GM12878 (cell line): ENCODE data around the gene SCYL1. TPM values are rescaled to one million over a fixed set of nuclear protein-coding genes. Genes with fewer than 3 reads are reported as not detected.

Experiments
- ATF7 ChIP-seq: fragments of 450-650 bp; IDR thresholded peaks from 2 replicates; pipeline ENCODE4 v1.6.1; 2016; ENCODE audit warnings: low read depth, mild to moderate bottlenecking
- CBFB ChIP-seq: IDR thresholded peaks from 2 replicates; pipeline ENCODE4 v1.6.1; 2016; ENCODE audit warnings: antibody characterized with exemption, low read depth
- CEBPB ChIP-seq, 2 experiments: fragments of 150-350 bp in 1 of 2; IDR thresholded peaks; 2 replicates each; pipeline ENCODE4 v1.6.1; 2012 to 2014; ENCODE audit warnings: low read depth in 2 of 2, low read length in 2 of 2, borderline replicate concordance in 1 of 2, inconsistent platforms in 1 of 2
- CHD4 ChIP-seq: fragments of 200-600 bp; sonication (generic); IDR thresholded peaks from 2 replicates; pipeline ENCODE4 v1.6.1; 2016; ENCODE audit warnings: mild to moderate bottlenecking
- EGR1 ChIP-seq, 2 experiments: IDR thresholded peaks; 1 replicate in 1 of 2; 2 replicates in 1 of 2; pipeline ENCODE4 v1.6.1; 2011 to 2012; ENCODE audit warnings: low read depth in 2 of 2, low read length in 2 of 2, borderline replicate concordance in 1 of 2, mild to moderate bottlenecking in 1 of 2, moderate library complexity in 1 of 2
- ESRRA ChIP-seq: IDR thresholded peaks from 2 replicates; pipeline ENCODE4 v1.6.1; 2012; ENCODE audit warnings: mild to moderate bottlenecking, low read length, improper control_type of control experiment
- ETV6 ChIP-seq, 2 experiments: fragments of 450-650 bp in 1 of 2; IDR thresholded peaks in 1 of 2; conservative IDR thresholded peaks in 1 of 2; 2 replicates each; pipeline ENCODE4 v1.6.1; 2014; ENCODE audit warnings: antibody characterized with exemption in 1 of 2, borderline replicate concordance in 1 of 2, low read depth in 1 of 2, mild to moderate bottlenecking in 1 of 2, moderate library complexity in 1 of 2
- JUND ChIP-seq: IDR thresholded peaks from 2 replicates; pipeline ENCODE4 v1.6.1; 2012; ENCODE audit warnings: low read depth, mild to moderate bottlenecking, low read length, improper control_type of control experiment, moderate library complexity
- MEF2A ChIP-seq: IDR thresholded peaks from 2 replicates; pipeline ENCODE4 v1.6.1; 2011; ENCODE audit warnings: low read depth, mild to moderate bottlenecking, low read length, moderate library complexity; ENCODE audit not compliant: insufficient read depth
- MXI1 ChIP-seq: fragments of 150-350 bp; IDR thresholded peaks from 2 replicates; pipeline ENCODE4 v1.6.1; 2011; ENCODE audit warnings: low read depth, mild to moderate bottlenecking, inconsistent platforms, low read length, improper control_type of control experiment
- MYB ChIP-seq: fragments of 150-350 bp; IDR thresholded peaks from 2 replicates; pipeline ENCODE4 v1.6.1; 2014; ENCODE audit warnings: mild to moderate bottlenecking, low read depth, low read length, borderline replicate concordance
- RBBP5 ChIP-seq: fragments of 200-600 bp; sonication (generic); conservative IDR thresholded peaks from 2 replicates; pipeline ENCODE4 v1.6.1; 2016
- SMAD1 ChIP-seq: fragments of 450-650 bp; IDR thresholded peaks from 2 replicates; pipeline ENCODE4 v1.6.1; 2018; ENCODE audit warnings: mild to moderate bottlenecking, low read depth; ENCODE audit not compliant: partially characterized antibody
- SMAD5 ChIP-seq: IDR thresholded peaks from 2 replicates; pipeline ENCODE4 v1.6.1; 2016; ENCODE audit warnings: antibody characterized with exemption, low read depth
- SPI1 ChIP-seq: IDR thresholded peaks from 2 replicates; pipeline ENCODE4 v1.6.1; 2011; ENCODE audit warnings: low read depth, mild to moderate bottlenecking, low read length, moderate library complexity, borderline replicate concordance; ENCODE audit not compliant: insufficient read depth
- TARDBP ChIP-seq: IDR thresholded peaks from 2 replicates; pipeline ENCODE4 v1.6.1; 2016; ENCODE audit warnings: borderline replicate concordance
- TCF3 ChIP-seq: IDR thresholded peaks from 2 replicates; pipeline ENCODE4 v1.6.1; 2012; ENCODE audit warnings: low read depth, mild to moderate bottlenecking, low read length, borderline replicate concordance; ENCODE audit not compliant: insufficient read depth
- polyA plus RNA-seq, 11 experiments: library from polyadenylated mRNA; depleted of rRNA in 4 of 11; unstranded in 6 of 11; stranded (reverse) in 5 of 11; fragments of >200 nt; fragmentation: Nextera tagmentation in 4 of 11; fragmentation: Illumina TruSeq in 1 of 11; extraction: Ambion mirVana in 4 of 11; extraction: Trizol in 1 of 11; gene quantifications; 1 replicate in 1 of 11; 2 replicates in 10 of 11; pipeline versions ENCODE4 v1.2.1 to v1.2.3, GENCODE V29; 2011 to 2016; ENCODE audit warnings: inconsistent platforms in 2 of 11, missing spikeins in 2 of 11, low read depth in 1 of 11
- total RNA-seq, 4 experiments: library from RNA; depleted of rRNA in 3 of 4; stranded (reverse); fragments of >200 nt in 3 of 4; fragmentation: Illumina TruSeq in 1 of 4; extraction: Trizol in 1 of 4; gene quantifications; 2 replicates each; pipeline versions ENCODE4 v1.2.1 to v1.2.3, GENCODE V29; 2013 to 2021
- TF ChIP-seq, protein P1 (sequence below): fragments of 450-650 bp; IDR thresholded peaks from 2 replicates; pipeline ENCODE4 v1.6.1; 2017; ENCODE audit warnings: mild to moderate bottlenecking
- TF ChIP-seq, protein P2 (sequence below): IDR thresholded peaks from 2 replicates; pipeline ENCODE4 v1.6.1; 2011; ENCODE audit warnings: low read depth, low read length, improper control_type of control experiment, borderline replicate concordance
- TF ChIP-seq, protein P3 (sequence below): fragments of 450-650 bp; IDR thresholded peaks from 2 replicates; pipeline ENCODE4 v1.6.1; 2017; ENCODE audit warnings: mild to moderate bottlenecking, low read depth, inconsistent platforms; ENCODE audit not compliant: poor library complexity, severe bottlenecking
- TF ChIP-seq, protein P4 (sequence below): IDR thresholded peaks from 2 replicates; pipeline ENCODE4 v1.6.1; 2012; ENCODE audit warnings: mild to moderate bottlenecking, low read depth, low read length

The SCYL1 gene
- total and polyA plus RNA-seq, 10 of the 15 experiments (the other 5 are each of a cell fraction or from before 2014, with no cell fraction given), result 0.80 to 82.7 (median 51.2) TPM

DNA sequence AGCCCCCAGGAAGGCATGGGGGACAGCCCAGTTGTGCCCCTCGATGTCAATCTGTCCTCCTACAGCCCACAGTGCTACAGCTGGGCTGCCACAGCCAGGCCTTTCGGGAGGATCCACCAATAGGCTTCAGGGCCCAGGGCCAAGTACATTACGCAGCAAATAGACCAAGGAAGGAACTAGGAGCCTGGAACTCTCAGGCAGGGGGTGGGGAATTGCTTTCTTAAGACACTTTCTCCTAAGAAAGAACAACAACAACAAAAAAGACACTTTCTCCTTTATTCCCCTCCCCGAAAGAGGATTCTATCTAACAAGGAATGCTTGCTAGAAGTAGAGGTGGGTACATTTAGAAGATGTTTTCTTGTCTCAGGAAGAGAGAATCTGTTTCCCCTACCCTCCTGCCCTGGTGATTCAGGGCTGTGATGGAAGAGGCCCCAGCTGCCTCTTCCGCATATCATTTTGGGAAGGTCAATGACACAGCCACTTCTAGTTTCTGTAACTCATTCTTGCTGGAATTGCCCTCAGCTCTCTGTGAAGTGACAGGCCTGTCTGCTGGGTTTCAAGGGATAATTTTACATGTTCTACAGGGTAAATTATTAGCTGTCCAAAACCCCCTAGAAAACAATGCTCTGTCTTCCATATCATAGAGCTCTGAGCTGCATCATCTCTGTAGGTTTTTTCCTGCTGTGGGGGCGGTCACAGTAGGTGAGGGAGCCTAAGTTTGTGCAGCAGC lies 32.1 kb upstream of the SCYL1 start (continued):
- TF ChIP-seq, protein P1, sequence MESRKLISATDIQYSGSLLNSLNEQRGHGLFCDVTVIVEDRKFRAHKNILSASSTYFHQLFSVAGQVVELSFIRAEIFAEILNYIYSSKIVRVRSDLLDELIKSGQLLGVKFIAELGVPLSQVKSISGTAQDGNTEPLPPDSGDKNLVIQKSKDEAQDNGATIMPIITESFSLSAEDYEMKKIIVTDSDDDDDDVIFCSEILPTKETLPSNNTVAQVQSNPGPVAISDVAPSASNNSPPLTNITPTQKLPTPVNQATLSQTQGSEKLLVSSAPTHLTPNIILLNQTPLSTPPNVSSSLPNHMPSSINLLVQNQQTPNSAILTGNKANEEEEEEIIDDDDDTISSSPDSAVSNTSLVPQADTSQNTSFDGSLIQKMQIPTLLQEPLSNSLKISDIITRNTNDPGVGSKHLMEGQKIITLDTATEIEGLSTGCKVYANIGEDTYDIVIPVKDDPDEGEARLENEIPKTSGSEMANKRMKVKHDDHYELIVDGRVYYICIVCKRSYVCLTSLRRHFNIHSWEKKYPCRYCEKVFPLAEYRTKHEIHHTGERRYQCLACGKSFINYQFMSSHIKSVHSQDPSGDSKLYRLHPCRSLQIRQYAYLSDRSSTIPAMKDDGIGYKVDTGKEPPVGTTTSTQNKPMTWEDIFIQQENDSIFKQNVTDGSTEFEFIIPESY, result no peak
- TF ChIP-seq ETV6 (conservative IDR thresholded peaks at IDR 0.05 in 1 of 2, IDR thresholded peaks at IDR 0.05 in 1 of 2; ENCODE audit: borderline replicate concordance in 1 of 2, low read depth in 1 of 2) (peak in 1 of 2 experiments; percentile 78; a peak in 2 of 4 replicates), CEBPB (IDR thresholded peaks at IDR 0.05; ENCODE audit: borderline replicate concordance in 1 of 2, low read depth in 2 of 2, low read length in 2 of 2) (no peak), MXI1 (no peak), CHD4 (no peak), TARDBP (no peak), CBFB (peak; percentile 45), SMAD5 (peak; percentile 11; the same call in 1 of the 2 replicates), EGR1 (IDR thresholded peaks at IDR 0.05; ENCODE audit: borderline replicate concordance in 1 of 2, low read depth in 2 of 2, low read length in 2 of 2) (peak in 1 of 2 experiments; percentile 95; a peak in 2 of 3 replicates), ATF7 (peak; percentile 30; the same call in 1 of the 2 replicates), ESRRA (no peak), SMAD1 (peak; percentile 12), MYB (no peak), JUND (no peak), RBBP5 (no peak), MEF2A (peak; percentile 71), TCF3 (peak; percentile 51; the same call in 1 of the 2 replicates), SPI1 (peak; percentile 36; the same call in 1 of the 2 replicates)
- TF ChIP-seq, protein P2, sequence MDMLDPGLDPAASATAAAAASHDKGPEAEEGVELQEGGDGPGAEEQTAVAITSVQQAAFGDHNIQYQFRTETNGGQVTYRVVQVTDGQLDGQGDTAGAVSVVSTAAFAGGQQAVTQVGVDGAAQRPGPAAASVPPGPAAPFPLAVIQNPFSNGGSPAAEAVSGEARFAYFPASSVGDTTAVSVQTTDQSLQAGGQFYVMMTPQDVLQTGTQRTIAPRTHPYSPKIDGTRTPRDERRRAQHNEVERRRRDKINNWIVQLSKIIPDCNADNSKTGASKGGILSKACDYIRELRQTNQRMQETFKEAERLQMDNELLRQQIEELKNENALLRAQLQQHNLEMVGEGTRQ, result no peak
- TF ChIP-seq, protein P3, sequence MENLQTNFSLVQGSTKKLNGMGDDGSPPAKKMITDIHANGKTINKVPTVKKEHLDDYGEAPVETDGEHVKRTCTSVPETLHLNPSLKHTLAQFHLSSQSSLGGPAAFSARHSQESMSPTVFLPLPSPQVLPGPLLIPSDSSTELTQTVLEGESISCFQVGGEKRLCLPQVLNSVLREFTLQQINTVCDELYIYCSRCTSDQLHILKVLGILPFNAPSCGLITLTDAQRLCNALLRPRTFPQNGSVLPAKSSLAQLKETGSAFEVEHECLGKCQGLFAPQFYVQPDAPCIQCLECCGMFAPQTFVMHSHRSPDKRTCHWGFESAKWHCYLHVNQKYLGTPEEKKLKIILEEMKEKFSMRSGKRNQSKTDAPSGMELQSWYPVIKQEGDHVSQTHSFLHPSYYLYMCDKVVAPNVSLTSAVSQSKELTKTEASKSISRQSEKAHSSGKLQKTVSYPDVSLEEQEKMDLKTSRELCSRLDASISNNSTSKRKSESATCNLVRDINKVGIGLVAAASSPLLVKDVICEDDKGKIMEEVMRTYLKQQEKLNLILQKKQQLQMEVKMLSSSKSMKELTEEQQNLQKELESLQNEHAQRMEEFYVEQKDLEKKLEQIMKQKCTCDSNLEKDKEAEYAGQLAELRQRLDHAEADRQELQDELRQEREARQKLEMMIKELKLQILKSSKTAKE, result peak; percentile 82
- TF ChIP-seq, protein P4, sequence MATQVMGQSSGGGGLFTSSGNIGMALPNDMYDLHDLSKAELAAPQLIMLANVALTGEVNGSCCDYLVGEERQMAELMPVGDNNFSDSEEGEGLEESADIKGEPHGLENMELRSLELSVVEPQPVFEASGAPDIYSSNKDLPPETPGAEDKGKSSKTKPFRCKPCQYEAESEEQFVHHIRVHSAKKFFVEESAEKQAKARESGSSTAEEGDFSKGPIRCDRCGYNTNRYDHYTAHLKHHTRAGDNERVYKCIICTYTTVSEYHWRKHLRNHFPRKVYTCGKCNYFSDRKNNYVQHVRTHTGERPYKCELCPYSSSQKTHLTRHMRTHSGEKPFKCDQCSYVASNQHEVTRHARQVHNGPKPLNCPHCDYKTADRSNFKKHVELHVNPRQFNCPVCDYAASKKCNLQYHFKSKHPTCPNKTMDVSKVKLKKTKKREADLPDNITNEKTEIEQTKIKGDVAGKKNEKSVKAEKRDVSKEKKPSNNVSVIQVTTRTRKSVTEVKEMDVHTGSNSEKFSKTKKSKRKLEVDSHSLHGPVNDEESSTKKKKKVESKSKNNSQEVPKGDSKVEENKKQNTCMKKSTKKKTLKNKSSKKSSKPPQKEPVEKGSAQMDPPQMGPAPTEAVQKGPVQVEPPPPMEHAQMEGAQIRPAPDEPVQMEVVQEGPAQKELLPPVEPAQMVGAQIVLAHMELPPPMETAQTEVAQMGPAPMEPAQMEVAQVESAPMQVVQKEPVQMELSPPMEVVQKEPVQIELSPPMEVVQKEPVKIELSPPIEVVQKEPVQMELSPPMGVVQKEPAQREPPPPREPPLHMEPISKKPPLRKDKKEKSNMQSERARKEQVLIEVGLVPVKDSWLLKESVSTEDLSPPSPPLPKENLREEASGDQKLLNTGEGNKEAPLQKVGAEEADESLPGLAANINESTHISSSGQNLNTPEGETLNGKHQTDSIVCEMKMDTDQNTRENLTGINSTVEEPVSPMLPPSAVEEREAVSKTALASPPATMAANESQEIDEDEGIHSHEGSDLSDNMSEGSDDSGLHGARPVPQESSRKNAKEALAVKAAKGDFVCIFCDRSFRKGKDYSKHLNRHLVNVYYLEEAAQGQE, result no peak
